ENCODE results near the gene CDNF.
"Not testable (repeated sequence)": the region's sequence is repeated elsewhere in the genome, so short reads cannot be mapped to it uniquely, and the experiment has no call there.

The CDNF gene

GRCh38 chr10:14878266-14879123 is 40.7 kb upstream of the CDNF start, which contains the start of gene SUV39H2:
SUV39H2 (plus strand) TSS chr10:14878866; CDS start chr10:14878889, 23 bp downstream.
- no peaks in the 10 kb centered on the region for H3K27me3 ChIP-seq (replicated peaks; ENCODE audit: control insufficient read depth, insufficient read depth, low read length)
- H3K36me3 ChIP-seq (ENCODE audit: control insufficient read depth, insufficient read depth, low read length): no peaks in the 10 kb centered on the region; the same call in 1 of the 2 replicates
- H3K4me3 ChIP-seq (replicated peaks; ENCODE audit: low read depth, low read length): peak within 1 kb of the TSS; percentile 100
- DNase-seq (ENCODE audit: extremely low read depth, insufficient read length): peak; percentile 98
- TF ChIP-seq, protein P1, sequence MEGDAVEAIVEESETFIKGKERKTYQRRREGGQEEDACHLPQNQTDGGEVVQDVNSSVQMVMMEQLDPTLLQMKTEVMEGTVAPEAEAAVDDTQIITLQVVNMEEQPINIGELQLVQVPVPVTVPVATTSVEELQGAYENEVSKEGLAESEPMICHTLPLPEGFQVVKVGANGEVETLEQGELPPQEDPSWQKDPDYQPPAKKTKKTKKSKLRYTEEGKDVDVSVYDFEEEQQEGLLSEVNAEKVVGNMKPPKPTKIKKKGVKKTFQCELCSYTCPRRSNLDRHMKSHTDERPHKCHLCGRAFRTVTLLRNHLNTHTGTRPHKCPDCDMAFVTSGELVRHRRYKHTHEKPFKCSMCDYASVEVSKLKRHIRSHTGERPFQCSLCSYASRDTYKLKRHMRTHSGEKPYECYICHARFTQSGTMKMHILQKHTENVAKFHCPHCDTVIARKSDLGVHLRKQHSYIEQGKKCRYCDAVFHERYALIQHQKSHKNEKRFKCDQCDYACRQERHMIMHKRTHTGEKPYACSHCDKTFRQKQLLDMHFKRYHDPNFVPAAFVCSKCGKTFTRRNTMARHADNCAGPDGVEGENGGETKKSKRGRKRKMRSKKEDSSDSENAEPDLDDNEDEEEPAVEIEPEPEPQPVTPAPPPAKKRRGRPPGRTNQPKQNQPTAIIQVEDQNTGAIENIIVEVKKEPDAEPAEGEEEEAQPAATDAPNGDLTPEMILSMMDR (IDR thresholded peaks at IDR 0.05; ENCODE audit: insufficient read depth, low read length, poor library complexity, severe bottlenecking): no peak

DNA sequence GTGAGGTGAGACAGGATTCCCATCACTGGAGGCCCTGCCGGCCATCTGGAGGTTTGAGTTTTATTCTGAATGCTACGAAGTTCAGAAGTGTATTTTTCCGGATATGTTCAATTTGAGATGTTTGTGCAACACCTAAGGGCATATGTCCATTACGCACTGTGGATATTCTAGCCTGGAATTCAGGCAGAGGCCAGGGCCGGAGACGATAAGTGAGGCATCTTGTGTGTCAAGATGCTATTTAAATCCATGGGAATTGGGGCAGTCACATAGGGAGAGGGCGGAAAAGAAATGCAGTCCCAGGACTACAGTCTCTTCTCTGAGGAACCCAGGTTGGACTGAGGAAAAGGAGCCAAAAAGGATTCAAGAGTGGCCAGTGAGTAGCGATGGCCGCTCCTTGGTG is 38.9 kb upstream of the CDNF start:
- no peak overlapping the region; the same call in 1 of the 2 replicates for H3K4me3 ChIP-seq (replicated peaks; ENCODE audit: low read depth, low read length)
- TF ChIP-seq, protein P1 (IDR thresholded peaks at IDR 0.05; ENCODE audit: insufficient read depth, low read length, poor library complexity, severe bottlenecking): no peak

DNA sequence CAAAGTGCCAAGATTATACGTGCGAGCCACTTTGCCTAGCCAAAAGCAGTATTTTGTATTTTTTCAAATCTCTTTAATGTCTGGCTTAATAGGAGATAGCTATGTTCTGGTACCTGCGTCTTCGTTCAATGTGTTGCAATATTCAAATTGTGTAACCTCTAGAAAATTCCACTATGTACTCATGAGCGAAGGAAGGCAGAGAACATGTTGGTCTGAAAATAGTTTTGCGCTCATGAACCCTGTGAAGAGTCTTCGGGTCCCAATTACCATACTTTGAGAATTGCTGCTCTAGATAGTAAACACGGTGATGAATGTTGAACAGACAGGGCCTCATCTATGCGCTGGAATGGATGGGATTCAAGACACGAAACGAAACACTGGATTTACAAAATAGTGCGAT is 38.1 kb upstream of the CDNF start:
- H3K4me3 ChIP-seq (replicated peaks; ENCODE audit: low read depth, low read length): no peak overlapping the region
- H3K36me3 ChIP-seq (ENCODE audit: control insufficient read depth, insufficient read depth, low read length): no peaks in the 10 kb centered on the region
- DNase-seq (ENCODE audit: extremely low read depth, insufficient read length): no peak
- no peaks in the 10 kb centered on the region for H3K27me3 ChIP-seq (replicated peaks; ENCODE audit: control insufficient read depth, insufficient read depth, low read length)
- TF ChIP-seq, protein P1 (IDR thresholded peaks at IDR 0.05; ENCODE audit: insufficient read depth, low read length, poor library complexity, severe bottlenecking): no peak

More for the DNA sequence above, 38.9 kb upstream of the CDNF start:
- Histone ChIP-seq H3K27me3 (replicated peaks; ENCODE audit: control insufficient read depth, insufficient read depth, low read length) (no peaks in the 10 kb centered on the region), H3K36me3 (ENCODE audit: control insufficient read depth, insufficient read depth, low read length) (no peaks in the 10 kb centered on the region)
- no peak for DNase-seq (ENCODE audit: extremely low read depth, insufficient read length)

DNA sequence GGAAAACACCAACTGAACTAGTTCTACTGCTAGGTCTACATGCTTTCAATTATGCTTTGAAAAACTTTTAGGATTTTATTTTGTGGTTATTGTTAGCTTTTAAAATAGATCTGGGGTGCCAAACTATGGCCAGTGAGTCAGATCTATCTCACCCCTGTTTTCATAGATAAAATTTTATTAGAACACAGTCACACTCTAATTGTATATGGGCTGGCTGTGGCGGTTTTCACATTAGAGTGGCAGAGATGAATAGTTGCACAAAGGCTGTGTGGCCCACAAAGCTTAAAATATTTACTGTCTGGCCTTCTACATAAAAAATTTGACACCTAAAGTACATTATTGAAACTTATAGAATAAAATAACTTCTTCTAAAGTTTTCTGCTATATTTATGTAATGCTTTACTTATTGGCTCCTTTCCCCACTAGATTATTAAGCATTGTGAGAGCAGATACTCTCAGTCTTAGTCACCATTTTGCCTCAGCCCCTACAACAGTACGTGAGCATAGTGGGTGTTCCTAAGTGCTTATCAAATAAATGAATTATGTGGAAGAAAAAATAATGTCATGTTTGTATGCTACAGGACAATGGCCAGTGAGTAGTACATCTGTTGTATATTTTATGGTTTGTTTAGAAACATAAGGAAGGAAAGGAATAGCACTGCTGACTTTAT is 35.4 kb upstream of the CDNF start:
- TF ChIP-seq, protein P1 (IDR thresholded peaks at IDR 0.05; ENCODE audit: insufficient read depth, low read length, poor library complexity, severe bottlenecking): no peak
- Histone ChIP-seq H3K36me3 (ENCODE audit: control insufficient read depth, insufficient read depth, low read length) (peaks cover 1% of the 10 kb centered on the region; the same call in 1 of the 2 replicates), H3K27me3 (replicated peaks; ENCODE audit: control insufficient read depth, insufficient read depth, low read length) (no peaks in the 10 kb centered on the region), H3K4me3 (replicated peaks; ENCODE audit: low read depth, low read length) (no peak overlapping the region)
- peak; percentile 15 for DNase-seq (ENCODE audit: extremely low read depth, insufficient read length)

GRCh38 chr10:14864871-14865270 is 27.0 kb upstream of the CDNF start:
- not testable (repeated sequence) for H3K4me3 ChIP-seq (replicated peaks; ENCODE audit: low read depth, low read length); H3K36me3 ChIP-seq (ENCODE audit: control insufficient read depth, insufficient read depth, low read length); DNase-seq (ENCODE audit: extremely low read depth, insufficient read length); H3K27me3 ChIP-seq (replicated peaks; ENCODE audit: control insufficient read depth, insufficient read depth, low read length)

DNA sequence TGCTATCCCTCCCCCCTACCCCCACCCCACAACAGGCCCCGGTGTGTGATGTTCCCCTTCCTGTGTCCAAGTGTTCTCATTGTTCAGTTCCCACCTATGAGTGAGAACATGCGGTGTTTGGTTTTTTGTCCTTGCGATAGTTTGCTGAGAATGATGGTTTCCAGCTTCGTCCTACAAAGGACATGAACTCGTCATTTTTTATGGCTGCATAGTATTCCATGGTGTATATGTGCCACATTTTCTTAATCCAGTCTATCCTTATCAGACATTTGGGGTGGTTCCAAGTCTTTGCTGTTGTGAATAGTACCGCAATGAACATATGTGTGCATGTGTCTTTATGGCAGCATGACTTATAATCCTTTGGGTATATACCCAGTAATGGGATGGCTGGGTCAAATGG is 26.6 kb upstream of the CDNF start:
- not testable (repeated sequence) for H3K36me3 ChIP-seq (ENCODE audit: control insufficient read depth, insufficient read depth, low read length); H3K27me3 ChIP-seq (replicated peaks; ENCODE audit: control insufficient read depth, insufficient read depth, low read length); DNase-seq (ENCODE audit: extremely low read depth, insufficient read length); H3K4me3 ChIP-seq (replicated peaks; ENCODE audit: low read depth, low read length)
